HepG2 (cell line): ENCODE data around the gene CHD2. TPM values are rescaled to one million over a fixed set of nuclear protein-coding genes. Genes with fewer than 3 reads are reported as not detected.
A peak's percentile ranks its signal among the peaks of the same experiment; 100 is the strongest.

Experiments used
- ATAC-seq: fragments of 200-7000 bp; cut with Tn5 transposase; 3 replicates; pipeline ENCODE4 v1.9.1; 2020; ENCODE audit warnings: mild to moderate bottlenecking, moderate library complexity
- BruUV-seq: library from RNA; stranded (reverse); fragments of 400-500 nt; replicated peaks from 2 replicates; lab custom pipeline; 2021; lab: Mats Ljungman, UMichigan
- CTCF ChIA-PET: fragments of 300-600 bp; formaldehyde crosslinking; extraction: SDS; loops from one replicate; lab custom pipeline; 2021; ENCODE audit warnings: low total read pairs, inconsistent platforms, low intra/inter-chr PET ratio; lab: Yijun Ruan, JAX
- POLR2A ChIA-PET: fragments of 350-600 bp; sonication (Branson Sonifier 250); formaldehyde crosslinking; loops from one replicate; lab custom pipeline; 2020; ENCODE audit warnings: antibody characterized with exemption, inconsistent platforms; lab: Yijun Ruan, JAX
- DNase-seq: peaks from one replicate; pipeline ENCODE4 v3.0.0-alpha.2; 2015; ENCODE audit warnings: low spot score
- FAIRE-seq: peaks from 3 replicates; lab custom pipeline; 2011; peaks lifted over from hg19 to GRCh38; lab: Jason Lieb, UNC
- H2AFZ ChIP-seq: one replicate; pipeline ENCODE4 v1.6.1; 2011; ENCODE audit warnings: low read length, inconsistent platforms
- H3K27ac ChIP-seq: fragments of 300-600 bp; 3 replicates; pipeline ENCODE4 v1.8.0; 2011; ENCODE audit warnings: mixed run types, mild to moderate bottlenecking, mixed read lengths, low read length, inconsistent platforms; ENCODE audit not compliant: insufficient read depth; ENCODE audit errors: extremely low read length
- H3K27me3 ChIP-seq, 2 experiments: fragments of 200-600 bp in 1 of 2; 2 replicates in 1 of 2; 3 replicates in 1 of 2; pipeline versions ENCODE4 v1.6.0 to v1.8.0; 2011; ENCODE audit warnings: low read length in 2 of 2, mild to moderate bottlenecking in 2 of 2, moderate library complexity in 2 of 2, inconsistent platforms in 1 of 2; ENCODE audit not compliant: insufficient read depth in 2 of 2, control insufficient read depth in 1 of 2
- H3K36me3 ChIP-seq, 2 experiments: fragments of 200-600 bp in 1 of 2; replicated peaks in 1 of 2; 2 replicates in 1 of 2; 3 replicates in 1 of 2; pipeline versions ENCODE4 v1.5.1 to v1.8.0; 2011; ENCODE audit warnings: low read length in 2 of 2, inconsistent platforms in 1 of 2; ENCODE audit not compliant: insufficient read depth in 2 of 2, control insufficient read depth in 1 of 2
- H3K4me1 ChIP-seq: 2 replicates; pipeline ENCODE4 v1.5.1; 2012; ENCODE audit warnings: low read length, inconsistent platforms; ENCODE audit not compliant: insufficient read depth
- H3K4me2 ChIP-seq: 2 replicates; pipeline ENCODE4 v1.6.0; 2011; ENCODE audit warnings: low read depth, low read length, inconsistent platforms
- H3K4me3 ChIP-seq, 3 experiments: fragments of 200-600 bp in 1 of 3; sonication (generic), shearing (Covaris generic) in 1 of 3; replicated peaks in 1 of 3; 2 replicates each; pipeline ENCODE4 v1.5.1; 2011 to 2016; ENCODE audit warnings: low read length in 3 of 3, inconsistent platforms in 2 of 3, low read depth in 2 of 3, mild to moderate bottlenecking in 2 of 3, control low read depth in 1 of 3, mixed read lengths in 1 of 3; ENCODE audit not compliant: insufficient read depth in 1 of 3
- H3K79me2 ChIP-seq: one replicate; pipeline ENCODE4 v1.6.1; 2011; ENCODE audit warnings: low read length, inconsistent platforms; ENCODE audit not compliant: insufficient read depth
- H3K9ac ChIP-seq: 2 replicates; pipeline ENCODE4 v1.6.0; 2011; ENCODE audit warnings: mild to moderate bottlenecking, low read depth, low read length, inconsistent platforms; ENCODE audit not compliant: insufficient read depth
- H3K9me3 ChIP-seq: 2 replicates; pipeline ENCODE4 v1.5.1; 2012; ENCODE audit warnings: mild to moderate bottlenecking, low read length
- H4K20me1 ChIP-seq: 2 replicates; pipeline ENCODE4 v1.6.0; 2011; ENCODE audit warnings: inconsistent platforms, mild to moderate bottlenecking, low read length, moderate library complexity; ENCODE audit not compliant: insufficient read depth
- AGO2 ChIP-seq: fragments of 200-400 bp; formaldehyde crosslinking; optimal IDR thresholded peaks from 2 replicates; pipeline ENCODE3; 2017; ENCODE audit warnings: mild to moderate bottlenecking, low read depth, low read length, moderate library complexity
- ATRX ChIP-seq: sonication (generic); formaldehyde crosslinking; IDR thresholded peaks from 2 replicates; pipeline ENCODE4 v1.4.0; 2020; ENCODE audit warnings: missing genetic modification reagents, borderline replicate concordance
- CBX2 ChIP-seq, 2 experiments: fragments of 200-600 bp in 1 of 2; sonication (generic); formaldehyde crosslinking in 1 of 2; IDR thresholded peaks; 2 replicates each; pipeline versions ENCODE4 v1.7.0 to v1.8.1; 2018 to 2022; ENCODE audit warnings: low read depth in 2 of 2, low read length in 1 of 2, mild to moderate bottlenecking in 1 of 2, missing genetic modification reagents in 1 of 2
- ELF3 ChIP-seq: IDR thresholded peaks from 2 replicates; pipeline ENCODE4 v1.6.1; 2016; ENCODE audit warnings: missing genetic modification reagents, missing compliant biosample characterization
- ELF4 ChIP-seq: sonication (generic); formaldehyde crosslinking; IDR thresholded peaks from 2 replicates; pipeline ENCODE4 v1.5.0; 2020; ENCODE audit warnings: missing genetic modification reagents, mild to moderate bottlenecking, moderate library complexity, borderline replicate concordance
- FIP1L1 ChIP-seq: fragments of 200-400 bp; formaldehyde crosslinking; IDR thresholded peaks from 2 replicates; pipeline ENCODE4 v1.6.1; 2018; ENCODE audit warnings: low read depth, mild to moderate bottlenecking, low read length, moderate library complexity, borderline replicate concordance; ENCODE audit not compliant: insufficient read depth
- LCORL ChIP-seq, 2 experiments: fragments of 450-650 bp in 1 of 2; sonication (generic) in 1 of 2; formaldehyde crosslinking in 1 of 2; IDR thresholded peaks; 2 replicates each; pipeline versions ENCODE4 v1.5.0 to v1.6.1; 2017 to 2020; ENCODE audit warnings: antibody characterized with exemption in 1 of 2, missing genetic modification reagents in 1 of 2
- NBN ChIP-seq: fragments of 450-650 bp; conservative IDR thresholded peaks from 2 replicates; pipeline ENCODE4 v1.6.1; 2017
- PAX8 ChIP-seq: sonication (generic); formaldehyde crosslinking; IDR thresholded peaks from 2 replicates; pipeline ENCODE4 v1.8.0; 2022; ENCODE audit warnings: mild to moderate bottlenecking, missing genetic modification reagents, borderline replicate concordance
- PHB2 ChIP-seq: fragments of 450-650 bp; IDR thresholded peaks from 2 replicates; pipeline ENCODE4 v1.6.1; 2018; ENCODE audit not compliant: partially characterized antibody
- POLR2AphosphoS5 ChIP-seq: IDR thresholded peaks from 2 replicates; pipeline ENCODE4 v1.6.1; 2012; ENCODE audit warnings: low read depth, low read length
- SALL1 ChIP-seq: sonication (generic); formaldehyde crosslinking; IDR thresholded peaks from 2 replicates; pipeline ENCODE4 v1.8.0; 2022; ENCODE audit warnings: mild to moderate bottlenecking, missing genetic modification reagents
- SOX13 ChIP-seq, 3 experiments: fragments of 450-650 bp in 1 of 3; sonication (generic) in 1 of 3; formaldehyde crosslinking in 1 of 3; IDR thresholded peaks in 2 of 3; conservative IDR thresholded peaks in 1 of 3; 2 replicates each; pipeline versions ENCODE4 v1.5.0 to v1.6.1; 2016 to 2020; ENCODE audit warnings: antibody characterized with exemption in 1 of 3, mild to moderate bottlenecking in 1 of 3, missing compliant biosample characterization in 1 of 3, missing genetic modification reagents in 1 of 3, moderate library complexity in 1 of 3
- SOX6 ChIP-seq, 2 experiments: fragments of 450-650 bp in 1 of 2; sonication (generic) in 1 of 2; formaldehyde crosslinking in 1 of 2; IDR thresholded peaks; 2 replicates each; pipeline versions ENCODE4 v1.4.0 to v1.6.1; 2017 to 2020; ENCODE audit warnings: antibody characterized with exemption in 1 of 2, mild to moderate bottlenecking in 1 of 2, missing genetic modification reagents in 1 of 2
- ZGPAT ChIP-seq: IDR thresholded peaks from 2 replicates; pipeline ENCODE4 v1.6.1; 2016; ENCODE audit warnings: mild to moderate bottlenecking
- ZNF276 ChIP-seq: sonication (generic); formaldehyde crosslinking; IDR thresholded peaks from 2 replicates; pipeline ENCODE4 v1.4.0; 2020; ENCODE audit warnings: mild to moderate bottlenecking, low read depth, missing genetic modification reagents
- ZNF468 ChIP-seq: sonication (generic); formaldehyde crosslinking; IDR thresholded peaks from 2 replicates; pipeline ENCODE4 v1.8.0; 2022; ENCODE audit warnings: mild to moderate bottlenecking, moderate library complexity, missing genetic modification reagents
- WGBS: methylation state at CpG from one replicate; pipeline ENCODE4 v1.1.6; 2017; ENCODE audit warnings: low lambda C conversion rate; 5-methylcytosine and 5-hydroxymethylcytosine counted together
- in situ Hi-C: cut with HindIII; loops from 2 replicates; pipeline ENCODE4 v1.10.0; 2017; ENCODE audit warnings: low pct_unique_long_range_greater_than_20kb; ENCODE audit not compliant: extremely low pct_ligation_motif_present
- intact Hi-C: fragments of 100-400 bp; cut with micrococcal nuclease; formaldehyde crosslinking; loops from one replicate; pipeline ENCODE4 v1.10.0; 2022; ENCODE audit not compliant: unreplicated experiment
- polyA plus RNA-seq, 8 experiments: library from polyadenylated mRNA; depleted of rRNA in 3 of 8; stranded (reverse) in 7 of 8; unstranded in 1 of 8; fragments of >200 nt; fragmentation: Illumina TruSeq in 4 of 8; extraction: Trizol in 4 of 8; gene quantifications; 2 replicates each; pipeline versions ENCODE4 v1.2.1 to v1.2.3, GENCODE V29; 2011 to 2016; ENCODE audit warnings: low read depth in 4 of 8, missing spikeins in 1 of 8, mixed read lengths in 1 of 8; ENCODE audit not compliant: insufficient read depth in 1 of 8
- total RNA-seq, 5 experiments: library from RNA; depleted of rRNA; stranded (reverse); fragments of >200 nt; fragmentation: Illumina TruSeq; extraction: Trizol; gene quantifications; 2 replicates each; pipeline ENCODE4 v1.2.3, GENCODE V29; 2016; ENCODE audit warnings: low read depth in 1 of 5
- TF ChIP-seq, protein P1 (sequence below): sonication (generic); formaldehyde crosslinking; IDR thresholded peaks from 2 replicates; pipeline ENCODE4 v1.4.0; 2020; ENCODE audit warnings: missing genetic modification reagents

The CHD2 gene
- total and polyA plus RNA-seq, 2 of the 13 experiments (the other 11 are each of a cell fraction or from before 2014, with no cell fraction given): 54.0 to 54.1 TPM

DNA sequence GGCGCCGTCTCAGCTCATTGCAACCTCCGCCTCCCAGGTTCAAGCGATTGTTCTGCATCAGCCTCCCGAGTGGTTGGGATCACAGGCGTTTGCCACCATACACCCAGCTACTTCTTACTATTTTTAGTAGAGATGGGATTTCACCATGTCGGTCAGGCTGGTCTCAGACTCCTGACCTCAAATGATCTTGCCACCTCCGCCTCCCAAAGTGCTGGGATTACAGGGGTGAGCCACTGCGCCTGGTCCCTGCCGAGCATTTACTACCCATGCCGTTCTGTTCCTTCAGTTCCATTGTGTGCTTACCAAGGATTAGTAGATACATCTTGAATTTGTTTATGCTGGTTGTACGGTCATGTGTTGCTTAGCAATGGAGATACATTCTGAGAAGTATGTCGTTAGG is 10.3 kb downstream of the CHD2 start:
- Histone ChIP-seq H3K9ac (peak overlapping the region; percentile 35; the same call in 1 of the 2 replicates), H3K4me3 (0 out of 6 replicates have a peak overlapping the region, but pooled peaks of 1 of the 3 experiments have one; percentile 6), H3K36me3 (peaks cover 0 to 2% of the 10 kb centered on the region in 2 experiments; a peak in 4 of 5 replicates), H4K20me1 (peaks cover 85% of the 10 kb centered on the region), H3K79me2 (peaks cover 98% of the 10 kb centered on the region), H3K27ac (peak overlapping the region; percentile 71), H3K4me2 (peak overlapping the region; percentile 68), H3K9me3 (no peaks in the 10 kb centered on the region), H2AFZ (no peak overlapping the region), H3K27me3 (no peaks in the 10 kb centered on the region), H3K4me1 (peaks cover 100% of the 10 kb centered on the region)
- ATAC-seq (no peak), DNase-seq (no peak), FAIRE-seq (no peak)
- in situ Hi-C loops (no loop called here), intact Hi-C loops (no loop called here)
- ChIA-PET CTCF (no interaction called here), POLR2A (interaction anchor here (2.7 to 4.5 kb wide), 2 partner anchors 10 to 28 kb away, joined by 13 to 56 read pairs; partner anchors contain the start of gene CHD2)
- WGBS: 77% methylated on average over 13 of the region's 13 CpGs
- BruUV-seq: no TSS peak
- TF ChIP-seq NBN: no peak
- TF ChIP-seq CBX2 (IDR thresholded peaks at IDR 0.05; ENCODE audit: low read depth, low read length): no peak
- no peak for TF ChIP-seq CBX2 (CRISPR knock-in tag; IDR thresholded peaks at IDR 0.05; ENCODE audit: low read depth)
- TF ChIP-seq PHB2: no peak
- TF ChIP-seq FIP1L1: no peak
- TF ChIP-seq ZNF468: no peak
- no peak for TF ChIP-seq SOX13 (IDR thresholded peaks at IDR 0.05)
- no peak for TF ChIP-seq SOX13 (CRISPR knock-in tag; conservative IDR thresholded peaks at IDR 0.05 in 1 of 2, IDR thresholded peaks at IDR 0.05 in 1 of 2)
- peak; percentile 36 for TF ChIP-seq AGO2
- no peak for TF ChIP-seq PAX8 (CRISPR knock-in tag)
- TF ChIP-seq, protein P1, sequence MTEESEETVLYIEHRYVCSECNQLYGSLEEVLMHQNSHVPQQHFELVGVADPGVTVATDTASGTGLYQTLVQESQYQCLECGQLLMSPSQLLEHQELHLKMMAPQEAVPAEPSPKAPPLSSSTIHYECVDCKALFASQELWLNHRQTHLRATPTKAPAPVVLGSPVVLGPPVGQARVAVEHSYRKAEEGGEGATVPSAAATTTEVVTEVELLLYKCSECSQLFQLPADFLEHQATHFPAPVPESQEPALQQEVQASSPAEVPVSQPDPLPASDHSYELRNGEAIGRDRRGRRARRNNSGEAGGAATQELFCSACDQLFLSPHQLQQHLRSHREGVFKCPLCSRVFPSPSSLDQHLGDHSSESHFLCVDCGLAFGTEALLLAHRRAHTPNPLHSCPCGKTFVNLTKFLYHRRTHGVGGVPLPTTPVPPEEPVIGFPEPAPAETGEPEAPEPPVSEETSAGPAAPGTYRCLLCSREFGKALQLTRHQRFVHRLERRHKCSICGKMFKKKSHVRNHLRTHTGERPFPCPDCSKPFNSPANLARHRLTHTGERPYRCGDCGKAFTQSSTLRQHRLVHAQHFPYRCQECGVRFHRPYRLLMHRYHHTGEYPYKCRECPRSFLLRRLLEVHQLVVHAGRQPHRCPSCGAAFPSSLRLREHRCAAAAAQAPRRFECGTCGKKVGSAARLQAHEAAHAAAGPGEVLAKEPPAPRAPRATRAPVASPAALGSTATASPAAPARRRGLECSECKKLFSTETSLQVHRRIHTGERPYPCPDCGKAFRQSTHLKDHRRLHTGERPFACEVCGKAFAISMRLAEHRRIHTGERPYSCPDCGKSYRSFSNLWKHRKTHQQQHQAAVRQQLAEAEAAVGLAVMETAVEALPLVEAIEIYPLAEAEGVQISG: no peak
- no peak for TF ChIP-seq ZNF276 (CRISPR knock-in tag)
- no peak for TF ChIP-seq ELF3 (CRISPR knock-in tag)
- no peak for TF ChIP-seq ZGPAT (CRISPR knock-in tag)
- 0 out of 2 replicates have a peak, but pooled peaks have one; percentile 16 for TF ChIP-seq POLR2AphosphoS5
- TF ChIP-seq SALL1 (CRISPR knock-in tag): peak; percentile 38; the same call in 1 of the 2 replicates
- TF ChIP-seq ELF4 (CRISPR knock-in tag): no peak
- no peak for TF ChIP-seq SOX6 (IDR thresholded peaks at IDR 0.05)
- TF ChIP-seq SOX6 (CRISPR knock-in tag; IDR thresholded peaks at IDR 0.05): no peak
- no peak for TF ChIP-seq ATRX (CRISPR knock-in tag)
- no peak for TF ChIP-seq LCORL (IDR thresholded peaks at IDR 0.05)
- TF ChIP-seq LCORL (CRISPR knock-in tag; IDR thresholded peaks at IDR 0.05): no peak
